GM13976 (cell line): Measurements from ENCODE around the gene NEUROD4.

Experiments used
- DNase-seq: peaks from one replicate; pipeline ENCODE4 v3.0.0; 2012; ENCODE audit warnings: low spot score
- CTCF ChIP-seq: IDR thresholded peaks from 2 replicates; pipeline ENCODE4 v1.5.1; 2012; ENCODE audit warnings: borderline replicate concordance, mild to moderate bottlenecking; ENCODE audit not compliant: insufficient read depth; ENCODE audit errors: extremely low read depth, missing control alignments, control extremely low read depth
- in situ Hi-C: fragments of 300-500 bp; cut with MboI; formaldehyde crosslinking; loops from one replicate; pipeline ENCODE4 v1.12.0; 2022; ENCODE audit warnings: low sequenced_read_pairs, mixed read lengths, inconsistent platforms; ENCODE audit not compliant: unreplicated experiment

NEUROD4 gene

DNA sequence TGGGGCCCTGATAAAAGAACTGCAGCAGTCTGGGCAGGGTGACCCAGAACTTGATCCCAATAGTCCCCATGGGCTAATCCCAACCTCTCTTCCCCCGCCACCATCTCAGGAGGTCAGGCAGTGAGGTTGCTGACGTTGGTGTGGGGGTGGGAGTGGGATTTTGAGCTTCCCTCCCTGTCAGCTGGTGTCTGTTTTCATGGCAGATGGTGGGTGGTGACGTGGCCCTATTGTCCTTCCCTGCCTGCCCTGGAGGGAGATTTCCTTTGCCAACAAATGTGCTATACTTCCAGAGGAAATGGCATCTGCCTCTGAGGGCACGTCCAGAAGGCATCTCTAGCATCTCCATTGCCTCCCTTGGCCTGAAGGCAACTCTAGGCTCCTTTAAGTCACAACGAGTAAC, 37.7 kb downstream of the NEUROD4 start:
- no peak for TF ChIP-seq CTCF
- DNase-seq, result no peak
- in situ Hi-C loops, result no loop called here

DNA sequence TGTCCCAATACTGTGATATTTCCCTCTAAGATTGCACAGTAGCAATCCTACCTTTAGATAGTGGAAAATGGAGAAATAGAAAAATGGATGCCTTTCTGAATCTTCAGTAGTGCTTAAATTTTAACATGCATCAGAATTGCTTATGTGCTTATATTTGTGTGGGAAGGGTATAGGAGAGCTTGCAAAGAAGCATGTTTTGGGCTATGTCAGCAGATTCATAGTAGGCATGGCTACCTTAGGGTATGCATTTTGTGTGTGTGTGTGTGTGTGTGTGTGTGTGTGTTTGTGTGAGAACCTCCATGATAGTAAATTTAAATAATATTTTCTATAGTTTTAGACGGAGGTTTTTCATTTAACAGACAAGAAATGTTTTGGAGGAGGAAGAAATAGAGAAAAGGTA, 38.3 kb downstream of the NEUROD4 start:
- in situ Hi-C loops, result no loop called here
- no peak for TF ChIP-seq CTCF
- DNase-seq, result no peak

GRCh38 chr12:55058776-55059175, 39.0 kb downstream of the NEUROD4 start:
- DNase-seq, result no peak
- in situ Hi-C loops, result no loop called here
- no peak for TF ChIP-seq CTCF

DNA sequence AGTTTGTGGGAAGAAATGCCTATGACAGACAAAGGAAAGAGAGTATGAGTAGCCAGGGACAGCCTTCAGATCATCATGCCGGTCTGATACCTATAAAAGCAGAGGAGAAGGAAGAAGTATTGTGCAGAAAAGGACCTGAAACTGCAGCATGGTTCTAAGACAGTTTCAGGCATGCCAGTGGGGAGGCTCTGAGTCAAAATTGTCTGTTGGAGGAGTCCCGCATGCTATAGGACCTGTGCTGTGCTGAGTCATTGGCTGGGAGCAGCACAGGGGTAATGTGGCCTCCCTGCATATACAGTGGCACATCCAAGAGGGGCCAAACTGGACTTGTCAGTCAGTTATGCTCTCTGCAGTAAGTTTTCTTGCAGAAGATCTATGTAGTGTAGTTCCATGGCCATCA, 40.7 kb downstream of the NEUROD4 start:
- in situ Hi-C loops, result no loop called here
- TF ChIP-seq CTCF, result no peak
- peak; percentile 33 for DNase-seq

DNA sequence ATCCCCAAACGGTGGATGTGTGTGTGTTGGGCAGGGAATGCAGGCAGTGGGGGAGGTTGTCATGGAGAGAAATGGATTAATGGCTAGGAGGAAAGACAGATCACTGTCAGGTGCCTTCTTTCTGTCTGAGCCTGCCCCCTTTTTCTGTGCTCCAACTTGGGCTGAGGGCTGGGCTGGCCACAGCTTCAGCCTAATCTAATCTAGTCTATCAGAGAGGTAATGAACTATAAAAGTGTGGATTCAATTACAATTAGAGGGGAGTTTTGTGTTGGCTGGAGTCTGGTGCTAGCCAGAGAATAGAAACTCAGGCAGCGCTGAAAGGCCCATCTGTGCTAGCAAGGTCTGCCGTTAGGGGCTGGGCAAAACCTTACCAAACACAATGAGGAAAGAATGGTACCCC, 41.2 kb downstream of the NEUROD4 start:
- no peak for DNase-seq
- TF ChIP-seq CTCF, result no peak
- in situ Hi-C loops, result no loop called here

- no peak for DNase-seq
- TF ChIP-seq CTCF, result no peak
- in situ Hi-C loops, result no loop called here
These were observed 43.5 kb downstream of the NEUROD4 start for GRCh38 chr12:55063291-55063690.

- no peak for TF ChIP-seq CTCF
- DNase-seq, result no peak
- in situ Hi-C loops, result loop anchor here (5.0 kb wide), 1 partner anchor 73 kb away; no protein-coding TSS in a partner anchor
These were observed 45.8 kb downstream of the NEUROD4 start for GRCh38 chr12:55065535-55065934.
